Mesenchymal stem cell (in vitro differentiated cells and primary cell): Measurements from ENCODE around the gene UHRF2.

ENCODE experiments used
- DNase-seq: peaks from one replicate; pipeline ENCODE4 v3.0.0-alpha.2; 2013
- H2AFZ ChIP-seq: one replicate; pipeline ENCODE4 v1.6.1; 2013; ENCODE audit warnings: low read depth, mild to moderate bottlenecking, control low read depth, inconsistent platforms, low read length, moderate library complexity
- H2AK5ac ChIP-seq: 2 replicates; pipeline ENCODE4 v1.6.1; 2013; ENCODE audit warnings: low read length, moderate library complexity, mild to moderate bottlenecking, inconsistent platforms; ENCODE audit not compliant: severe bottlenecking
- H2BK120ac ChIP-seq: one replicate; pipeline ENCODE4 v1.6.1; 2013; ENCODE audit warnings: low read depth, mild to moderate bottlenecking, inconsistent platforms, low read length, moderate library complexity
- H2BK12ac ChIP-seq, 2 experiments: one replicate each; pipeline ENCODE4 v1.6.1; 2013; ENCODE audit warnings: inconsistent platforms in 2 of 2, low read length in 2 of 2, mild to moderate bottlenecking in 2 of 2, moderate library complexity in 2 of 2, control low read depth in 1 of 2
- H2BK15ac ChIP-seq: one replicate; pipeline ENCODE4 v1.6.1; 2013; ENCODE audit warnings: mild to moderate bottlenecking, low read depth, inconsistent platforms; ENCODE audit not compliant: poor library complexity, severe bottlenecking
- H2BK5ac ChIP-seq: 2 replicates; pipeline ENCODE4 v1.6.1; 2013; ENCODE audit warnings: low read depth, mild to moderate bottlenecking, low read length, control low read depth, inconsistent platforms; ENCODE audit not compliant: poor library complexity, severe bottlenecking
- H3K14ac ChIP-seq, 2 experiments: one replicate each; pipeline ENCODE4 v1.6.1; 2013; ENCODE audit warnings: inconsistent platforms in 2 of 2, low read length in 2 of 2, control low read depth in 1 of 2, mild to moderate bottlenecking in 1 of 2, moderate library complexity in 1 of 2
- H3K18ac ChIP-seq, 2 experiments: one replicate each; pipeline ENCODE4 v1.6.1; 2013; ENCODE audit warnings: inconsistent platforms in 2 of 2, low read length in 2 of 2, control low read depth in 1 of 2, low read depth in 1 of 2, mild to moderate bottlenecking in 1 of 2
- H3K23ac ChIP-seq, 2 experiments: one replicate each; pipeline ENCODE4 v1.6.1; 2013; ENCODE audit warnings: inconsistent platforms in 2 of 2, low read length in 2 of 2, mild to moderate bottlenecking in 2 of 2, moderate library complexity in 2 of 2, control low read depth in 1 of 2
- H3K27ac ChIP-seq: 2 replicates; pipeline ENCODE4 v1.5.1; 2013; ENCODE audit warnings: mild to moderate bottlenecking, moderate library complexity, low read length, control low read depth, inconsistent platforms; ENCODE audit not compliant: poor library complexity, severe bottlenecking
- H3K27me3 ChIP-seq, 2 experiments: 2 replicates each; pipeline versions ENCODE4 v1.6.1 to v1.7.0; 2013; ENCODE audit warnings: low read length in 2 of 2, mild to moderate bottlenecking in 2 of 2, moderate library complexity in 2 of 2, control low read depth in 1 of 2, inconsistent platforms in 1 of 2; ENCODE audit not compliant: control insufficient read depth in 1 of 2, insufficient read depth in 1 of 2
- H3K36me3 ChIP-seq, 2 experiments: 2 replicates each; pipeline versions ENCODE4 v1.6.1 to v1.7.0; 2013; ENCODE audit warnings: low read length in 2 of 2, control low read depth in 1 of 2, inconsistent platforms in 1 of 2, low read depth in 1 of 2, mild to moderate bottlenecking in 1 of 2; ENCODE audit not compliant: insufficient read depth in 2 of 2, control insufficient read depth in 1 of 2
- H3K4ac ChIP-seq, 2 experiments: one replicate each; pipeline ENCODE4 v1.6.1; 2013; ENCODE audit warnings: inconsistent platforms in 2 of 2, low read length in 2 of 2, mild to moderate bottlenecking in 2 of 2, moderate library complexity in 2 of 2, control low read depth in 1 of 2, low read depth in 1 of 2
- H3K4me1 ChIP-seq: 2 replicates; pipeline ENCODE4 v1.6.1; 2013; ENCODE audit warnings: low read depth, low read length, control low read depth; ENCODE audit not compliant: control insufficient read depth, insufficient read depth
- H3K4me2 ChIP-seq: 2 replicates; pipeline ENCODE4 v1.6.1; 2013; ENCODE audit warnings: low read length, mild to moderate bottlenecking, inconsistent platforms; ENCODE audit not compliant: poor library complexity, severe bottlenecking
- H3K4me3 ChIP-seq, 2 experiments: 2 replicates each; pipeline versions ENCODE4 v1.5.1 to v1.7.0; 2013; ENCODE audit warnings: low read length in 2 of 2, mild to moderate bottlenecking in 2 of 2, control low read depth in 1 of 2, low read depth in 1 of 2; ENCODE audit not compliant: insufficient read depth in 1 of 2
- H3K79me1 ChIP-seq: replicated peaks from 2 replicates; pipeline ENCODE4 v1.6.1; 2013; ENCODE audit warnings: mild to moderate bottlenecking, control low read depth, low read length, inconsistent platforms; ENCODE audit not compliant: poor library complexity, severe bottlenecking
- H3K9ac ChIP-seq: 2 replicates; pipeline ENCODE4 v1.7.0; 2013; ENCODE audit warnings: mild to moderate bottlenecking, low read length, moderate library complexity
- H3K9me3 ChIP-seq: 2 replicates; pipeline ENCODE4 v1.7.0; 2013; ENCODE audit warnings: mild to moderate bottlenecking, low read length; ENCODE audit not compliant: control insufficient read depth
- H4K8ac ChIP-seq: one replicate; pipeline ENCODE4 v1.6.1; 2013; ENCODE audit warnings: inconsistent platforms, mild to moderate bottlenecking, low read length, moderate library complexity
- H4K91ac ChIP-seq: one replicate; pipeline ENCODE4 v1.6.1; 2013; ENCODE audit warnings: mild to moderate bottlenecking, low read length, inconsistent platforms
- WGBS: methylation state at CpG from one replicate; pipeline ENCODE4 v1.1.7; 2013; ENCODE audit warnings: mixed read lengths; 5-methylcytosine and 5-hydroxymethylcytosine counted together

The UHRF2 gene

DNA sequence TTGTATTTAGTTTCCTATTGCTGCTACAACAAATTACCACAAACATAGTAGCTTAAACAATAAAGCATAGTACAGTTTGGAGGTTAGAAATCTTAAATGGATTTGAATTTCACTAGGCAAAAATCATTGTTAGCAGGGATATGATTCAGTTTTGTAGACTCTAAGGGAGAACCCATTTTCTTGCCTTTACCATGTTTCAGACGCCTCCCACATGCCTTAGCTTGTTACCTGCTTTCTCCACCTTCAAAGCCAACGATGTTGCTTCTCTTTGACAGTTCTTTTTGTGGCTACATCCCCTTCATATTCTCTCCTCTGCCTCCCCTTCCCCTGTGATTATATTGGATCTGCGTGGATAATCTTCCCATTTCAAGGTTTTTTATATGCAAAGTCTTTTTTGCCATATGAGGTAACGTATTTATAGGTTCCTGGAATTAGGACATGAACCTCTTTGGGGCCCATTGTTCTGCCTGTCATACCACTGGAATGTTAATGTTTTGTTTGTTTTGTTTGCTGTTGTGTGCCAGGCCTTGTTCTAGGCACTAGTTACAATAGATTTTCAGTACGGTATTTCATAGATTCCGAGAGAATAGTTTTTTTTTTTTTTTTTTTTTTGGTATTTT, 54.1 kb downstream of the UHRF2 start:
- peaks cover 3 to 64% of the 10 kb centered on the region in 2 experiments for H3K36me3 ChIP-seq
- no peak overlapping the region for H3K27ac ChIP-seq
- no peaks in the 10 kb centered on the region for H3K9me3 ChIP-seq
- H3K23ac ChIP-seq: no peak overlapping the region
- no peak overlapping the region for H3K18ac ChIP-seq
- no peak overlapping the region for H2AFZ ChIP-seq
- no peak overlapping the region for H2BK120ac ChIP-seq
- H2BK5ac ChIP-seq: no peak overlapping the region
- H3K4me2 ChIP-seq: no peak overlapping the region
- no peak overlapping the region for H4K8ac ChIP-seq
- no peak overlapping the region for H3K4me3 ChIP-seq
- H3K14ac ChIP-seq: no peak overlapping the region
- peaks cover 29% of the 10 kb centered on the region for H3K79me1 ChIP-seq
- WGBS: 93% methylated on average over 3 of the region's 6 CpGs
- H2BK15ac ChIP-seq: no peak overlapping the region
- H2AK5ac ChIP-seq: no peak overlapping the region
- H2BK12ac ChIP-seq: no peak overlapping the region
- H3K27me3 ChIP-seq: no peaks in the 10 kb centered on the region
- no peaks in the 10 kb centered on the region for H3K4me1 ChIP-seq
- no peak for DNase-seq
- no peak overlapping the region for H4K91ac ChIP-seq
- no peak overlapping the region for H3K9ac ChIP-seq
- no peak overlapping the region for H3K4ac ChIP-seq

DNA sequence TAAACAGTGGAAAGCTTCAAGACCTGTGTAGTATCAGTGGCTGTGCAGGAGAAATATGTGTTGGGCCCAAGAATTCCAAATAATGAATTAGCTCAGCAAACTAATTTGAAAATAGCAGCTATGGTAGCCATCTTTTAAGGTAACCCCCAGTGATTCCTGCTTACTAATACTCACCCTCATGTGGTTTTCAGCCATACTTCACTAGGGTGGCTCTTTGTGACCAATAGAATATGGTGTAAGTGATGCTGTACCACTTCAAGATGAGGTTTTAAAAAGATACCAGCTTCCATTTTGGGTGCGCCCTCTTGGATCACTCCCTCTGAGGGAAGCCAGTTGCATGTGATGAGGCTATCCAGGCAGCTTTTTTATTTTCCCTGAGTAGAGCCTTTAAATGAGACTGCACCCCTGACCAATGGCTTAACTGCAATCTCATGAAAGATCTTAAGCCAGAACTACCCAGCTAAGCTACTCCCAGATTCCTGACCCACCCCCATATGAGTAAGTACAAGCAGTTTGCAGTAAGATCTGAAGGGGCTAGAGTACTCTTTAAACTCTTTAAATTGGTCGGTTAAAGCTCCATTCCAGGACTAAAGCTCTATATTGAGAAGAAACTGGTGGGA, 58.3 kb downstream of the UHRF2 start:
- H3K14ac ChIP-seq: no peak overlapping the region
- H3K4ac ChIP-seq: no peak overlapping the region
- no peak overlapping the region for H3K9ac ChIP-seq
- H3K79me1 ChIP-seq: peaks cover 21% of the 10 kb centered on the region
- H3K18ac ChIP-seq: no peak overlapping the region
- H2AFZ ChIP-seq: no peak overlapping the region
- 84% methylated on average over 2 of the region's 2 CpGs for WGBS
- H3K4me1 ChIP-seq: no peaks in the 10 kb centered on the region
- no peak overlapping the region for H4K8ac ChIP-seq
- DNase-seq: no peak
- H4K91ac ChIP-seq: no peak overlapping the region
- H3K9me3 ChIP-seq: no peaks in the 10 kb centered on the region
- H3K27ac ChIP-seq: no peak overlapping the region
- no peaks in the 10 kb centered on the region for H3K27me3 ChIP-seq
- no peak overlapping the region for H2BK15ac ChIP-seq
- no peak overlapping the region for H2AK5ac ChIP-seq
- peaks cover 0 to 43% of the 10 kb centered on the region in 2 experiments for H3K36me3 ChIP-seq
- no peak overlapping the region for H3K4me2 ChIP-seq
- H2BK5ac ChIP-seq: no peak overlapping the region
- H3K4me3 ChIP-seq: no peak overlapping the region
- H3K23ac ChIP-seq: no peak overlapping the region
- H2BK12ac ChIP-seq: no peak overlapping the region
- no peak overlapping the region for H2BK120ac ChIP-seq

DNA sequence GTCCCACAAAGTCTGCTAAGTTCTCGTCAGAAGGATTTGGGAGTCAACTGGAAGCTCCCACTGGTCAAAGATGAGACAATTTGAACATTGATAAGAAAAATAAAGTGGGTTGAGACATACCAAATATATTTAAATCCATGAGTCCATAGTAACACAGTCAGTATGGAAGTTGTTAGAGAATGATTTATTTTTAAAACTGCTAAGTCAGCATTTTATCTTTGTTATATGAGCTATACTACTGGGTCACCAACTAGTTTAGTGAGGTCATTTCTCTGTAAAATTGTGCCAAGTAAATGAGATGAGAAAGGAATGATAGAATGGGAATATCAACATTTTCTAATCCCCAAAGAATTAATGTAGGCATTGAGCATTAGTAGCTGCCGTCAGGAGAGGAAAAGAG, 60.2 kb downstream of the UHRF2 start:
- Histone ChIP-seq H3K4me2 (no peak overlapping the region), H3K14ac (no peak overlapping the region), H4K91ac (no peak overlapping the region), H3K27me3 (no peaks in the 10 kb centered on the region), H3K9ac (no peak overlapping the region), H3K4ac (no peak overlapping the region), H2AFZ (no peak overlapping the region), H2BK120ac (no peak overlapping the region), H3K23ac (no peak overlapping the region), H2AK5ac (no peak overlapping the region), H2BK15ac (no peak overlapping the region), H3K36me3 (peaks cover 6 to 37% of the 10 kb centered on the region in 2 experiments), H3K4me3 (no peak overlapping the region), H3K4me1 (no peaks in the 10 kb centered on the region), H3K27ac (no peak overlapping the region), H3K18ac (no peak overlapping the region), H2BK12ac (no peak overlapping the region), H3K79me1 (peaks cover 18% of the 10 kb centered on the region), H4K8ac (no peak overlapping the region), H3K9me3 (no peaks in the 10 kb centered on the region), H2BK5ac (no peak overlapping the region)
- no peak for DNase-seq
- WGBS: no CpG with 5 or more reads among the region's 2 CpGs

DNA sequence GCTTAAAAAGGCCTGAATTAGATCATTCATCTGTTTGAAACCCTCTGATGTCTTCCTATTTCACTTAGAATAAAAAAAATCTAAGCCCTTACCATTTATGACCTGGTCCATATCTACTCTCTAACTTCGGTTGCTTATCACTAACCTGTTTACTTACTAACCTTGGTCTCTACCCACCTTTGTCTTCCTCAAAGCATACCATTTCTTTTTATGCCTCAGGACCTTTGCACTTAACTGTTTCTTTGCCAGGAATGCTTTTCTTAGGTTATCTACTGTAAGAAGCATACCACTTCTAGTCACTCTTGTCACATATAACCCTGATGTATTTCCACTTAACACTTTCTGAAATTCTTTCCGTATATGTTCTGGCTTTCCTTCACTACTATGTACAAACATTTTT, 67.0 kb downstream of the UHRF2 start:
- H3K9ac ChIP-seq: no peak overlapping the region
- H3K4me3 ChIP-seq: no peak overlapping the region
- H2AK5ac ChIP-seq: no peak overlapping the region
- H2BK15ac ChIP-seq: no peak overlapping the region
- H3K4me1 ChIP-seq: no peaks in the 10 kb centered on the region
- DNase-seq: no peak
- H4K91ac ChIP-seq: no peak overlapping the region
- H4K8ac ChIP-seq: no peak overlapping the region
- H2AFZ ChIP-seq: no peak overlapping the region
- H3K79me1 ChIP-seq: peaks cover 8% of the 10 kb centered on the region
- no peaks in the 10 kb centered on the region for H3K9me3 ChIP-seq
- no peak overlapping the region for H3K23ac ChIP-seq
- peaks cover 21 to 81% of the 10 kb centered on the region in 2 experiments for H3K36me3 ChIP-seq
- no peak overlapping the region for H3K27ac ChIP-seq
- no peaks in the 10 kb centered on the region for H3K27me3 ChIP-seq
- H3K4me2 ChIP-seq: no peak overlapping the region
- H3K4ac ChIP-seq: no peak overlapping the region
- no peak overlapping the region for H2BK12ac ChIP-seq
- H2BK120ac ChIP-seq: no peak overlapping the region
- no peak overlapping the region for H2BK5ac ChIP-seq
- WGBS: 99% methylated on average over 2 of the region's 2 CpGs
- H3K18ac ChIP-seq: no peak overlapping the region
- no peak overlapping the region for H3K14ac ChIP-seq
